ENCODE measurements around the gene HM13.
A peak's percentile ranks its signal among the peaks of the same experiment; 100 is the strongest.
"Not testable (repeated sequence)": the region's sequence is repeated elsewhere in the genome, so short reads cannot be mapped to it uniquely, and the experiment has no call there.

The HM13 gene

GRCh38 chr20:31496761-31497295, 17.4 kb upstream of the HM13 start:
- DNase-seq: no peak
- no peaks in the 10 kb centered on the region for H3K4me1 Mint-ChIP-seq
- no peak for TF ChIP-seq CTCF (IDR thresholded peaks at IDR 0.05)
- peaks cover 25% of the 10 kb centered on the region for H3K9me3 Mint-ChIP-seq
- H3K4me3 Mint-ChIP-seq: no peak overlapping the region
- no peaks in the 10 kb centered on the region for H3K36me3 Mint-ChIP-seq (ENCODE audit: low read depth)
- H3K27me3 Mint-ChIP-seq (ENCODE audit: low read depth, poor library complexity): peaks cover 12% of the 10 kb centered on the region
- no peak overlapping the region for H3K27ac Mint-ChIP-seq

GRCh38 chr20:31497838-31498540, 16.3 kb upstream of the HM13 start:
- H3K4me1 Mint-ChIP-seq: no peaks in the 10 kb centered on the region
- peaks cover 20% of the 10 kb centered on the region for H3K27me3 Mint-ChIP-seq (ENCODE audit: low read depth, poor library complexity)
- no peak for DNase-seq
- H3K36me3 Mint-ChIP-seq (ENCODE audit: low read depth): no peaks in the 10 kb centered on the region
- no peak overlapping the region for H3K4me3 Mint-ChIP-seq
- H3K27ac Mint-ChIP-seq: no peak overlapping the region
- TF ChIP-seq CTCF (IDR thresholded peaks at IDR 0.05): no peak
- H3K9me3 Mint-ChIP-seq: peaks cover 24% of the 10 kb centered on the region

GRCh38 chr20:31500527-31500926, 13.7 kb upstream of the HM13 start:
- TF ChIP-seq CTCF (IDR thresholded peaks at IDR 0.05): no peak

GRCh38 chr20:31502884-31503673, 11.2 kb upstream of the HM13 start:
- not testable (repeated sequence) for H3K36me3 Mint-ChIP-seq (ENCODE audit: low read depth); H3K9me3 Mint-ChIP-seq; H3K4me1 Mint-ChIP-seq; H3K27ac Mint-ChIP-seq; H3K4me3 Mint-ChIP-seq
- peaks cover 29% of the 10 kb centered on the region for H3K27me3 Mint-ChIP-seq (ENCODE audit: low read depth, poor library complexity)
- TF ChIP-seq CTCF (IDR thresholded peaks at IDR 0.05): peak; percentile 75
- peak; percentile 80 for DNase-seq

More at GRCh38 chr20:31500527-31500926, 13.7 kb upstream of the HM13 start:
- H3K9me3 Mint-ChIP-seq: peaks cover 9% of the 10 kb centered on the region
- H3K4me1 Mint-ChIP-seq: no peaks in the 10 kb centered on the region
- peaks cover 25% of the 10 kb centered on the region for H3K27me3 Mint-ChIP-seq (ENCODE audit: low read depth, poor library complexity)
- no peak overlapping the region for H3K4me3 Mint-ChIP-seq
- DNase-seq: no peak
- no peaks in the 10 kb centered on the region for H3K36me3 Mint-ChIP-seq (ENCODE audit: low read depth)
- no peak overlapping the region for H3K27ac Mint-ChIP-seq

- TF ChIP-seq CTCF (IDR thresholded peaks at IDR 0.05): no peak
- no peak for DNase-seq
- Mint-ChIP-seq H3K9me3 (no peaks in the 10 kb centered on the region), H3K36me3 (ENCODE audit: low read depth) (no peaks in the 10 kb centered on the region), H3K4me3 (no peak overlapping the region), H3K4me1 (no peaks in the 10 kb centered on the region), H3K27ac (no peak overlapping the region), H3K27me3 (ENCODE audit: low read depth, poor library complexity) (peaks cover 33% of the 10 kb centered on the region)
Measured at GRCh38 chr20:31505903-31506302, 8.3 kb upstream of the HM13 start.
